OCI-LY7 (cell line): ENCODE data around the gene ZNF318. TPM values are rescaled to one million over a fixed set of nuclear protein-coding genes. Genes with fewer than 3 reads are reported as not detected.

Source experiments
- BruUV-seq: library from RNA; stranded (reverse); fragments of 400-500 nt; replicated peaks from 2 replicates; lab custom pipeline; 2021; lab: Mats Ljungman, UMichigan
- CTCF ChIA-PET: fragments of 300-600 bp; sonication (Branson Sonifier 250); formaldehyde crosslinking; loops from one replicate; lab custom pipeline; 2022; ENCODE audit warnings: antibody characterized with exemption; ENCODE audit not compliant: unreplicated experiment; lab: Charles Lee
- POLR2A ChIA-PET: fragments of 300-600 bp; sonication (Branson Sonifier 250); formaldehyde crosslinking; loops from one replicate; lab custom pipeline; 2022; ENCODE audit warnings: antibody characterized with exemption; lab: Charles Lee
- DNase-seq: peaks from one replicate; pipeline ENCODE4 v3.0.0-alpha.2; 2015; ENCODE audit warnings: low spot score
- H2AFZ ChIP-seq: fragments of 200-600 bp; sonication (generic), shearing (Covaris generic); 2 replicates; pipeline ENCODE4 v1.6.1; 2014; ENCODE audit warnings: mild to moderate bottlenecking, antibody characterized with exemption, low read length, moderate library complexity
- H3K27ac ChIP-seq: fragments of 200-600 bp; sonication (generic); 2 replicates; pipeline ENCODE4 v1.5.1; 2014; ENCODE audit warnings: mixed run types, low read depth, mild to moderate bottlenecking, moderate library complexity, low read length, inconsistent platforms; ENCODE audit not compliant: poor library complexity, severe bottlenecking
- H3K36me3 ChIP-seq: fragments of 200-600 bp; sonication (generic); 2 replicates; pipeline ENCODE4 v1.6.1; 2014; ENCODE audit warnings: mild to moderate bottlenecking, antibody characterized with exemption, low read length, moderate library complexity, mixed read lengths; ENCODE audit not compliant: insufficient read depth
- H3K4me1 ChIP-seq: fragments of 200-600 bp; sonication (generic); 2 replicates; pipeline ENCODE4 v1.5.1; 2014; ENCODE audit warnings: mild to moderate bottlenecking, low read length; ENCODE audit not compliant: insufficient read depth, poor library complexity, severe bottlenecking
- H3K4me2 ChIP-seq: fragments of 200-600 bp; sonication (generic); 2 replicates; pipeline ENCODE4 v1.6.1; 2014; ENCODE audit warnings: mild to moderate bottlenecking, low read length
- H3K4me3 ChIP-seq: fragments of 200-600 bp; sonication (generic); 2 replicates; pipeline ENCODE4 v1.5.1; 2014; ENCODE audit warnings: mild to moderate bottlenecking, low read depth, low read length; ENCODE audit not compliant: poor library complexity, severe bottlenecking
- H3K79me2 ChIP-seq: fragments of 200-600 bp; sonication (generic); 2 replicates; pipeline ENCODE4 v1.6.1; 2016; ENCODE audit warnings: low read depth, mild to moderate bottlenecking, low read length, moderate library complexity, mixed read lengths; ENCODE audit not compliant: insufficient read depth
- H3K9me2 ChIP-seq: fragments of 200-600 bp; sonication (generic); 2 replicates; pipeline ENCODE4 v1.6.1; 2016; ENCODE audit warnings: mild to moderate bottlenecking, low read length, mixed read lengths; ENCODE audit not compliant: insufficient read depth
- H3K9me3 ChIP-seq: fragments of 200-600 bp; sonication (generic); 2 replicates; pipeline ENCODE4 v1.6.1; 2014; ENCODE audit warnings: mild to moderate bottlenecking, mixed run types, low read length, mixed read lengths
- H4K20me1 ChIP-seq: fragments of 200-600 bp; sonication (generic); 2 replicates; pipeline ENCODE4 v1.6.1; 2014; ENCODE audit warnings: mild to moderate bottlenecking, antibody characterized with exemption, low read length, moderate library complexity, mixed read lengths; ENCODE audit not compliant: insufficient read depth
- CTCF ChIP-seq: fragments of 200-600 bp; sonication (generic); conservative IDR thresholded peaks from 2 replicates; pipeline ENCODE4 v1.5.1; 2014; ENCODE audit warnings: mild to moderate bottlenecking, antibody characterized with exemption, low read length, moderate library complexity, mixed read lengths
- EZH2phosphoT487 ChIP-seq: fragments of 200-600 bp; sonication (generic); IDR thresholded peaks from 2 replicates; pipeline ENCODE4 v1.6.1; 2018; ENCODE audit warnings: low read depth, borderline replicate concordance, mild to moderate bottlenecking, mixed run types, antibody characterized with exemption, low read length, moderate library complexity, mixed read lengths
- intact Hi-C: fragments of 100-400 bp; cut with micrococcal nuclease; formaldehyde crosslinking; loops from one replicate; pipeline ENCODE4 v1.10.0; 2022; ENCODE audit not compliant: unreplicated experiment
- total RNA-seq, 2 experiments: library from RNA; depleted of rRNA in 1 of 2; stranded (reverse); fragments of >200 nt in 1 of 2; shearing (Covaris generic) in 1 of 2; gene quantifications; 2 replicates each; pipeline ENCODE4 v1.2.3, GENCODE V29; 2014 to 2022

ZNF318 gene
- total RNA-seq, 2 experiments from 2014 or later: 12.8 to 24.4 TPM

GRCh38 chr6:43396408-43397149 is 27.1 kb upstream of the ZNF318 start:
- no peak for DNase-seq
- Histone ChIP-seq H3K79me2 (no peaks in the 10 kb centered on the region), H3K9me3 (no peaks in the 10 kb centered on the region), H4K20me1 (no peaks in the 10 kb centered on the region), H2AFZ (no peak overlapping the region), H3K4me2 (no peak overlapping the region), H3K36me3 (no peaks in the 10 kb centered on the region), H3K4me3 (no peak overlapping the region), H3K27ac (no peak overlapping the region), H3K9me2 (no peaks in the 10 kb centered on the region), H3K4me1 (peaks cover 24% of the 10 kb centered on the region)
- TF ChIP-seq CTCF: no peak
- CTCF ChIA-PET: no interaction called here
- intact Hi-C loops: loop anchor here (1.0 to 5.0 kb wide), 2 partner anchors 34 to 133 kb away; no protein-coding TSS in a partner anchor
- POLR2A ChIA-PET: interaction anchor here (0.6 to 0.7 kb wide), 2 partner anchors 88 to 111 kb away, joined by 3 read pairs; partner anchors contain the start of gene CRIP3
- BruUV-seq: no TSS peak

DNA sequence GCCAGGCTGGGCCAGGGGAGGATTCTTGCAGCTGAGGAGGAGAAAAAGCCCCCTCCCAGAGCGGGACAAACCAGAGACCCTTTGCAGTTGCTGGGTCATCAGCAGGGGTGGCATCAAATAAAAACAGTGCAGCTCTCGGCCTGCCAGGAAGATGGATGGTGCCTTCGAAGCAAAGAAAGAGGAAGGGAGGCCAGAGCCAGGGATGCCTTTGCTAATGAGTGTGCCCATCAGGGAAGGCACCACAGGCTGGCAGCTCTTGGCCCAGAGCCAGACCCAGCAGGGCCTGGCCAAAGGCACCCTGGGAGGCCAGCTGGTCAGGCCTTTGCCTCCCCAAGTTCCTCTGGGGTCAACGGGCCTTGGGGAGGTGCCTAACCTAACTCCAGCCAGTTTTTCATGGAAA is 26.3 kb upstream of the ZNF318 start:
- no peak overlapping the region for H3K4me3 ChIP-seq
- H2AFZ ChIP-seq: no peak overlapping the region
- no peak overlapping the region for H3K27ac ChIP-seq
- ChIA-PET POLR2A (interaction anchor here (0.7 to 0.8 kb wide), 2 partner anchors 18 to 24 kb away, joined by 3 to 4 read pairs; no protein-coding TSS in a partner anchor), CTCF (interaction anchor here (0.6 kb wide), 1 partner anchor 86 kb away, joined by 3 read pairs; no protein-coding TSS in a partner anchor)
- H3K79me2 ChIP-seq: no peaks in the 10 kb centered on the region
- no TSS peak for BruUV-seq
- H4K20me1 ChIP-seq: no peaks in the 10 kb centered on the region
- no peak overlapping the region for H3K4me2 ChIP-seq
- DNase-seq: no peak
- no peaks in the 10 kb centered on the region for H3K36me3 ChIP-seq
- H3K4me1 ChIP-seq: peaks cover 26% of the 10 kb centered on the region
- intact Hi-C loops: loop anchor here (5.0 kb wide), 1 partner anchor 33 kb away; no protein-coding TSS in a partner anchor
- H3K9me2 ChIP-seq: no peaks in the 10 kb centered on the region
- no peak for TF ChIP-seq EZH2phosphoT487
- no peak for TF ChIP-seq CTCF
- H3K9me3 ChIP-seq: no peaks in the 10 kb centered on the region

GRCh38 chr6:43394982-43395381 is 25.5 kb upstream of the ZNF318 start:
- H3K27ac ChIP-seq: no peak overlapping the region
- H3K4me3 ChIP-seq: no peak overlapping the region
- H4K20me1 ChIP-seq: no peaks in the 10 kb centered on the region
- ChIA-PET CTCF (interaction anchor here (0.7 kb wide), 1 partner anchor 11 kb away, joined by 3 read pairs; no protein-coding TSS in a partner anchor), POLR2A (interaction anchor here (0.7 to 0.8 kb wide), 3 partner anchors 14 to 23 kb away, joined by 3 to 4 read pairs (median 4); no protein-coding TSS in a partner anchor)
- no peaks in the 10 kb centered on the region for H3K36me3 ChIP-seq
- H3K9me3 ChIP-seq: no peaks in the 10 kb centered on the region
- no peak for TF ChIP-seq EZH2phosphoT487
- no peak for TF ChIP-seq CTCF
- H3K4me2 ChIP-seq: no peak overlapping the region
- no peaks in the 10 kb centered on the region for H3K9me2 ChIP-seq
- no TSS peak for BruUV-seq
- intact Hi-C loops: loop anchor here (5.0 kb wide), 1 partner anchor 33 kb away; no protein-coding TSS in a partner anchor
- H2AFZ ChIP-seq: no peak overlapping the region
- no peaks in the 10 kb centered on the region for H3K79me2 ChIP-seq
- H3K4me1 ChIP-seq: peaks cover 34% of the 10 kb centered on the region
- no peak for DNase-seq
